ENCODE measurements around the gene FAM174C. TPM values are rescaled to one million over a fixed set of nuclear protein-coding genes. Genes with fewer than 3 reads are reported as not detected.
"Not testable (repeated sequence)": the region's sequence is repeated elsewhere in the genome, so short reads cannot be mapped to it uniquely, and the experiment has no call there.

Gene FAM174C
- total RNA-seq, 2 experiments from 2014 or later: 74.8 to 76.1 TPM

GRCh38 chr19:1320282-1320650, 44.9 kb downstream of the FAM174C start:
- H3K4me1 Mint-ChIP-seq (ENCODE audit: low read depth); POLR2A ChIA-PET; DNase-seq; H3K4me3 Mint-ChIP-seq; H3K27ac Mint-ChIP-seq; intact Hi-C loops (cut with micrococcal nuclease); CTCF ChIA-PET; H3K9me3 Mint-ChIP-seq; H3K36me3 Mint-ChIP-seq: not testable (repeated sequence)
- peaks cover 40% of the 10 kb centered on the region for H3K27me3 Mint-ChIP-seq

DNA sequence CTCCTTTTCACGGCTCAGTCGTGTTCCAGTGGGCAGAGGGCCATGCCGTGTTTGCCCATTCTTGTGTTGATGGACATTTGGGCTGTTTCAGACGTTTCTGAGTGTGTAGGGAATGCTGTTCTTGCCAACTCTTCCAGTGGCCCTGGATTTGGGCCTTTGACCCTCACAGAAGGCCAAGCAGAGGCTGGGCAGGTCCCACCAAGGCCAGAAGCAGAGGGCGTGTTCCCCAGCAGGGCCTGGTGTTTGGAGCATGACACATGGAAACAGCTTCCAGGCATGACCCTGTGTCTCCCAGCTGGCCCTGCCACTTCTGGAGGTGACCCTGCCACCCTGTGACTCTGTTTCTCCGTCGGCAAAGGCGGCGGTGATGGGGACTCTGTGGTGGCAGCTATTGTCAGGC, 46.2 kb downstream of the FAM174C start:
- DNase-seq: no peak
- ChIA-PET CTCF (no interaction called here), POLR2A (no interaction called here)
- Mint-ChIP-seq H3K4me3 (no peak overlapping the region), H3K9me3 (no peaks in the 10 kb centered on the region), H3K27me3 (peaks cover 38% of the 10 kb centered on the region), H3K4me1 (ENCODE audit: low read depth) (no peaks in the 10 kb centered on the region), H3K27ac (no peak overlapping the region), H3K36me3 (no peaks in the 10 kb centered on the region)
- intact Hi-C loops (cut with micrococcal nuclease): no loop called here

DNA sequence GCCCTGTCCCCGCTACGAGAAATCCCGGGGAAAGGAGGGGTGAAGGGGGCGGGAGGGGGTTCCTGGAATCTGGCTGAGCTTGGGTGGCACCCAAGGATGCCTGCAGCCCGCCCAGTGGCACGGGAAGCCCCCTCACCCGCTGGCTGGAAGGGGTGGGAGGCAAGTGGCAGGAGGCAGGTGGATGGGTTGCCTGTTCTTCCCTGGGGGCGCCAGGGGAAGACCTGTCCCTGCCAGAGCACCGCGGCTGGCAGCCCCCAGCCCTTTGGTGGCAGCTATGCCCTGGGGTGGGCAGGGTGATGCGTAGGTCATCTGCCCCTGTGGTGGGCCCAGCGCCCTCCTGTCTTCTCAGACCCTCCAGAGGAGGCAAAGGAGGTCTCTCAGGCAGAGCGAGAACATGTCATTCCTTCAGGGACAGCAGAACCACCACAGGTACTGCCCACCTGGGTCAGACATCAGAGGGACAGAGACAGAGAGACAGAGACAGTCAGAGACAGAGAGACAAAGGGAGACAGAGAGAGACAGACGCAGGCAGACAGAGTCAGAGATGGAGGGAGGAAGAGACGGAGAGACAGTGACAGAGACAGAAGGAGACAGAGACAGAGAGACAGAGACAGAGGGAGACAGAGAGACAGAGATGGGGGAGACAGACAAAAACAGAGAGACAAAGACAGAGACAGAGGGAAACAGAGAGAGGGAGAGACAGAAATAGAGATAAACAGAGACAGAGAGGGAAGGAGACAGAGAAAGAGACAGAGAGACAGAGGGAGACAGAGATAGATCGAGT, 47.1 kb downstream of the FAM174C start:
- H3K9me3 Mint-ChIP-seq: no peaks in the 10 kb centered on the region
- no peak overlapping the region for H3K27ac Mint-ChIP-seq
- CTCF ChIA-PET: no interaction called here
- no peaks in the 10 kb centered on the region for H3K4me1 Mint-ChIP-seq (ENCODE audit: low read depth)
- H3K4me3 Mint-ChIP-seq: no peak overlapping the region
- intact Hi-C loops (cut with micrococcal nuclease): no loop called here
- peaks cover 36% of the 10 kb centered on the region for H3K27me3 Mint-ChIP-seq
- H3K36me3 Mint-ChIP-seq: no peaks in the 10 kb centered on the region
- DNase-seq: no peak
- POLR2A ChIA-PET: no interaction called here

GRCh38 chr19:1324249-1324805, 49.0 kb downstream of the FAM174C start:
- Mint-ChIP-seq H3K27ac (no peak overlapping the region), H3K36me3 (no peaks in the 10 kb centered on the region), H3K4me3 (no peak overlapping the region), H3K27me3 (peaks cover 23% of the 10 kb centered on the region), H3K9me3 (no peaks in the 10 kb centered on the region), H3K4me1 (ENCODE audit: low read depth) (no peaks in the 10 kb centered on the region)
- CTCF ChIA-PET: no interaction called here
- intact Hi-C loops (cut with micrococcal nuclease): no loop called here
- DNase-seq: no peak
- POLR2A ChIA-PET: no interaction called here

GRCh38 chr19:1324806-1325567, 49.7 kb downstream of the FAM174C start:
- Mint-ChIP-seq H3K9me3 (no peaks in the 10 kb centered on the region), H3K36me3 (no peaks in the 10 kb centered on the region), H3K4me1 (ENCODE audit: low read depth) (no peaks in the 10 kb centered on the region), H3K27me3 (peaks cover 21% of the 10 kb centered on the region), H3K27ac (no peak overlapping the region), H3K4me3 (no peak overlapping the region)
- intact Hi-C loops (cut with micrococcal nuclease): no loop called here
- peak; percentile 47 for DNase-seq
- ChIA-PET CTCF (no interaction called here), POLR2A (no interaction called here)

- Mint-ChIP-seq H3K9me3 (no peaks in the 10 kb centered on the region), H3K27me3 (peaks cover 20% of the 10 kb centered on the region), H3K4me3 (no peak overlapping the region), H3K4me1 (ENCODE audit: low read depth) (no peaks in the 10 kb centered on the region), H3K36me3 (no peaks in the 10 kb centered on the region), H3K27ac (no peak overlapping the region)
- intact Hi-C loops (cut with micrococcal nuclease): no loop called here
- ChIA-PET POLR2A (no interaction called here), CTCF (interaction anchor here (0.6 kb wide), 1 partner anchor 46 kb away, joined by 3 read pairs; no protein-coding TSS in a partner anchor)
- DNase-seq: no peak
These were observed 50.4 kb downstream of the FAM174C start for GRCh38 chr19:1325568-1326294.

- Mint-ChIP-seq H3K27ac (no peak overlapping the region), H3K27me3 (peaks cover 16% of the 10 kb centered on the region), H3K9me3 (no peaks in the 10 kb centered on the region), H3K36me3 (no peaks in the 10 kb centered on the region), H3K4me1 (ENCODE audit: low read depth) (no peaks in the 10 kb centered on the region), H3K4me3 (no peak overlapping the region)
- CTCF ChIA-PET: interaction anchor here (1.4 kb wide), 1 partner anchor 56 kb away, joined by 3 read pairs; the partner anchor contains the start of gene NDUFS7
- POLR2A ChIA-PET: no interaction called here
- no peak for DNase-seq
- intact Hi-C loops (cut with micrococcal nuclease): no loop called here
These were observed 51.8 kb downstream of the FAM174C start for GRCh38 chr19:1327125-1327524.

Other genes starting within 250 kb of the FAM174C start
- 100 to 1,000 TPM; 123 to 130 TPM for gene CNN2, start 248.9 kb upstream of the FAM174C start, total RNA-seq
- 10 to 100 TPM; 28.3 to 29.3 TPM for gene ABCA7, start 235.4 kb upstream of the FAM174C start, total RNA-seq
- gene ARHGAP45, start 208.4 kb upstream of the FAM174C start, total RNA-seq: 100 to 1,000 TPM; 136 to 142 TPM
- gene POLR2E, start 180.2 kb upstream of the FAM174C start, total RNA-seq: 100 to 1,000 TPM; 204 to 207 TPM
- gene GPX4, start 171.5 kb upstream of the FAM174C start, total RNA-seq: 100 to 1,000 TPM; 274 to 275 TPM
- 100 to 1,000 TPM in 1 of 2 experiments, 10 to 100 TPM in 1; 96.9 to 110 TPM for gene SBNO2, start 101.3 kb upstream of the FAM174C start, total RNA-seq
- gene STK11, start 69.8 kb upstream of the FAM174C start, total RNA-seq: 10 to 100 TPM; 66.4 to 74.3 TPM
- gene CBARP, start 37.5 kb upstream of the FAM174C start, total RNA-seq: 1 to 10 TPM; 1.3 to 2.1 TPM
- 100 to 1,000 TPM; 178 to 192 TPM for gene ATP5F1D, start 33.8 kb upstream of the FAM174C start, total RNA-seq
- 10 to 100 TPM; 54.1 to 54.6 TPM for gene MIDN, start 26.9 kb upstream of the FAM174C start, total RNA-seq
- gene CIRBP, start 6.2 kb upstream of the FAM174C start, total RNA-seq: 100 to 1,000 TPM; 171 to 173 TPM
- gene EFNA2, start 10.3 kb downstream of the FAM174C start, total RNA-seq: not detected
- gene NDUFS7, start 108.4 kb downstream of the FAM174C start, total RNA-seq: 100 to 1,000 TPM; 117 to 119 TPM
- gene GAMT, start 126.0 kb downstream of the FAM174C start, total RNA-seq: 10 to 100 TPM; 21.0 to 21.1 TPM
- 100 to 1,000 TPM; 226 to 242 TPM for gene DAZAP1, start 132.1 kb downstream of the FAM174C start, total RNA-seq
- gene RPS15, start 162.9 kb downstream of the FAM174C start, total RNA-seq: 1,000 to 10,000 TPM; 1,642 to 1,717 TPM
- gene APC2, start 174.6 kb downstream of the FAM174C start, total RNA-seq: under 1 TPM; 0.07 to 0.15 TPM
- 10 to 100 TPM; 24.4 to 26.9 TPM for gene C19orf25, start 203.7 kb downstream of the FAM174C start, total RNA-seq
- 1 to 10 TPM; 1.5 to 2.7 TPM for gene PCSK4, start 214.8 kb downstream of the FAM174C start, total RNA-seq
- gene REEP6, start 215.7 kb downstream of the FAM174C start, total RNA-seq: 1 to 10 TPM; 1.8 to 1.9 TPM
- 1 to 10 TPM; 1.9 to 3.7 TPM for gene ADAMTSL5, start 237.5 kb downstream of the FAM174C start, total RNA-seq
- not detected for gene PLK5, start 248.5 kb downstream of the FAM174C start, total RNA-seq